Mammary epithelial cell (primary cell): ENCODE data around the gene PDE3A.

ENCODE experiments used
- CTCF ChIP-seq, 2 donors: IDR thresholded peaks in 1 of 2; conservative IDR thresholded peaks in 1 of 2; 2 replicates each; pipeline ENCODE4 v1.5.1; 2011 to 2012; ENCODE audit warnings: inconsistent platforms in 2 of 2, low read length in 2 of 2, mild to moderate bottlenecking in 2 of 2, control low read depth in 1 of 2, low read depth in 1 of 2; ENCODE audit not compliant: insufficient read depth in 1 of 2; ENCODE audit errors: extremely low read depth in 1 of 2
- EZH2 ChIP-seq: IDR thresholded peaks from 2 replicates; pipeline ENCODE4 v1.6.1; 2012; ENCODE audit warnings: low read length, inconsistent platforms, borderline replicate concordance

- TF ChIP-seq CTCF (conservative IDR thresholded peaks at IDR 0.05 in 1 of 2, IDR thresholded peaks at IDR 0.05 in 1 of 2; ENCODE audit: extremely low read depth in 1 of 2, insufficient read depth in 1 of 2, low read depth in 1 of 2, low read length in 2 of 2) (no peak), EZH2 (no peak)
Observed at GRCh38 chr12:20731274-20731673, 362.9 kb downstream of the PDE3A start.
